HepG2 (cell line): ENCODE data around the gene EIF1AD. TPM values are rescaled to one million over a fixed set of nuclear protein-coding genes. Genes with fewer than 3 reads are reported as not detected.
A peak's percentile ranks its signal among the peaks of the same experiment; 100 is the strongest.

Experiments
- ATAC-seq: fragments of 200-7000 bp; cut with Tn5 transposase; 3 replicates; pipeline ENCODE4 v1.9.1; 2020; ENCODE audit warnings: mild to moderate bottlenecking, moderate library complexity
- BruUV-seq: library from RNA; stranded (reverse); fragments of 400-500 nt; replicated peaks from 2 replicates; lab custom pipeline; 2021; lab: Mats Ljungman, UMichigan
- CTCF ChIA-PET: fragments of 300-600 bp; formaldehyde crosslinking; extraction: SDS; loops from one replicate; lab custom pipeline; 2021; ENCODE audit warnings: low total read pairs, inconsistent platforms, low intra/inter-chr PET ratio; lab: Yijun Ruan, JAX
- POLR2A ChIA-PET: fragments of 350-600 bp; sonication (Branson Sonifier 250); formaldehyde crosslinking; loops from one replicate; lab custom pipeline; 2020; ENCODE audit warnings: antibody characterized with exemption, inconsistent platforms; lab: Yijun Ruan, JAX
- DNase-seq: peaks from one replicate; pipeline ENCODE4 v3.0.0-alpha.2; 2015; ENCODE audit warnings: low spot score
- FAIRE-seq: peaks from 3 replicates; lab custom pipeline; 2011; peaks lifted over from hg19 to GRCh38; lab: Jason Lieb, UNC
- H2AFZ ChIP-seq: one replicate; pipeline ENCODE4 v1.6.1; 2011; ENCODE audit warnings: low read length, inconsistent platforms
- H3K27ac ChIP-seq: fragments of 300-600 bp; 3 replicates; pipeline ENCODE4 v1.8.0; 2011; ENCODE audit warnings: mixed run types, mild to moderate bottlenecking, mixed read lengths, low read length, inconsistent platforms; ENCODE audit not compliant: insufficient read depth; ENCODE audit errors: extremely low read length
- H3K27me3 ChIP-seq, 2 experiments: fragments of 200-600 bp in 1 of 2; 2 replicates in 1 of 2; 3 replicates in 1 of 2; pipeline versions ENCODE4 v1.6.0 to v1.8.0; 2011; ENCODE audit warnings: low read length in 2 of 2, mild to moderate bottlenecking in 2 of 2, moderate library complexity in 2 of 2, inconsistent platforms in 1 of 2; ENCODE audit not compliant: insufficient read depth in 2 of 2, control insufficient read depth in 1 of 2
- H3K36me3 ChIP-seq, 2 experiments: fragments of 200-600 bp in 1 of 2; replicated peaks in 1 of 2; 2 replicates in 1 of 2; 3 replicates in 1 of 2; pipeline versions ENCODE4 v1.5.1 to v1.8.0; 2011; ENCODE audit warnings: low read length in 2 of 2, inconsistent platforms in 1 of 2; ENCODE audit not compliant: insufficient read depth in 2 of 2, control insufficient read depth in 1 of 2
- H3K4me1 ChIP-seq: 2 replicates; pipeline ENCODE4 v1.5.1; 2012; ENCODE audit warnings: low read length, inconsistent platforms; ENCODE audit not compliant: insufficient read depth
- H3K4me2 ChIP-seq: 2 replicates; pipeline ENCODE4 v1.6.0; 2011; ENCODE audit warnings: low read depth, low read length, inconsistent platforms
- H3K4me3 ChIP-seq, 3 experiments: fragments of 200-600 bp in 1 of 3; sonication (generic), shearing (Covaris generic) in 1 of 3; replicated peaks in 1 of 3; 2 replicates each; pipeline ENCODE4 v1.5.1; 2011 to 2016; ENCODE audit warnings: low read length in 3 of 3, inconsistent platforms in 2 of 3, low read depth in 2 of 3, mild to moderate bottlenecking in 2 of 3, control low read depth in 1 of 3, mixed read lengths in 1 of 3; ENCODE audit not compliant: insufficient read depth in 1 of 3
- H3K79me2 ChIP-seq: one replicate; pipeline ENCODE4 v1.6.1; 2011; ENCODE audit warnings: low read length, inconsistent platforms; ENCODE audit not compliant: insufficient read depth
- H3K9ac ChIP-seq: 2 replicates; pipeline ENCODE4 v1.6.0; 2011; ENCODE audit warnings: mild to moderate bottlenecking, low read depth, low read length, inconsistent platforms; ENCODE audit not compliant: insufficient read depth
- H3K9me3 ChIP-seq: 2 replicates; pipeline ENCODE4 v1.5.1; 2012; ENCODE audit warnings: mild to moderate bottlenecking, low read length
- H4K20me1 ChIP-seq: 2 replicates; pipeline ENCODE4 v1.6.0; 2011; ENCODE audit warnings: inconsistent platforms, mild to moderate bottlenecking, low read length, moderate library complexity; ENCODE audit not compliant: insufficient read depth
- ARNT2 ChIP-seq: sonication (generic); formaldehyde crosslinking; IDR thresholded peaks from 2 replicates; pipeline ENCODE4 v1.8.0; 2022; ENCODE audit warnings: mild to moderate bottlenecking, low read depth, missing genetic modification reagents, moderate library complexity
- ATF4 ChIP-seq, 2 experiments: fragments of 450-650 bp in 1 of 2; sonication (generic) in 1 of 2; formaldehyde crosslinking; IDR thresholded peaks; 2 replicates each; pipeline versions ENCODE4 v1.5.0 to v1.8.0; 2020 to 2022; ENCODE audit warnings: mild to moderate bottlenecking in 1 of 2, missing genetic modification reagents in 1 of 2
- GABPB1 ChIP-seq: IDR thresholded peaks from 2 replicates; pipeline ENCODE4 v1.6.1; 2016; ENCODE audit warnings: mild to moderate bottlenecking, missing genetic modification reagents, moderate library complexity, missing compliant biosample characterization
- JUNB ChIP-seq: sonication (generic); formaldehyde crosslinking; IDR thresholded peaks from 2 replicates; pipeline ENCODE4 v1.8.0; 2022; ENCODE audit warnings: missing genetic modification reagents, mild to moderate bottlenecking, borderline replicate concordance
- KDM5A ChIP-seq: fragments of 200-600 bp; sonication (generic); IDR thresholded peaks from 2 replicates; pipeline ENCODE4 v1.7.0; 2018; ENCODE audit warnings: antibody characterized with exemption, mild to moderate bottlenecking, low read length, borderline replicate concordance
- MBNL3 ChIP-seq: fragments of 250-450 bp; sonication (Bioruptor Pico); conservative IDR thresholded peaks from 2 replicates; pipeline ENCODE4 v1.8.0; 2022; ENCODE audit warnings: mild to moderate bottlenecking, inconsistent platforms
- PATZ1 ChIP-seq: sonication (generic); formaldehyde crosslinking; IDR thresholded peaks from 2 replicates; pipeline ENCODE4 v1.4.0; 2020; ENCODE audit warnings: missing genetic modification reagents
- PPARG ChIP-seq: conservative IDR thresholded peaks from 2 replicates; pipeline ENCODE4 v1.6.1; 2016; ENCODE audit warnings: missing biosample characterization, missing genetic modification reagents
- RFX1 ChIP-seq: fragments of 450-650 bp; IDR thresholded peaks from 2 replicates; pipeline ENCODE4 v1.6.1; 2017
- RXRA ChIP-seq: sonication (generic); formaldehyde crosslinking; IDR thresholded peaks from 2 replicates; pipeline ENCODE4 v1.5.1; 2020; ENCODE audit warnings: missing genetic modification reagents
- RXRB ChIP-seq: IDR thresholded peaks from 2 replicates; pipeline ENCODE4 v1.6.1; 2016; ENCODE audit warnings: borderline replicate concordance, missing genetic modification reagents, missing compliant biosample characterization
- ZBTB10 ChIP-seq: sonication (generic); formaldehyde crosslinking; IDR thresholded peaks from 2 replicates; pipeline ENCODE4 v1.4.0; 2020; ENCODE audit warnings: missing genetic modification reagents, borderline replicate concordance
- ZNF235 ChIP-seq: sonication (generic); formaldehyde crosslinking; IDR thresholded peaks from 2 replicates; pipeline ENCODE4 v1.8.1; 2023; ENCODE audit warnings: mild to moderate bottlenecking, missing genetic modification reagents, borderline replicate concordance
- ZNF329 ChIP-seq: sonication (generic); formaldehyde crosslinking; IDR thresholded peaks from 2 replicates; pipeline ENCODE4 v1.9.0; 2021; ENCODE audit warnings: low read depth, mild to moderate bottlenecking, missing genetic modification reagents
- ZNF335 ChIP-seq: sonication (generic); formaldehyde crosslinking; IDR thresholded peaks from 2 replicates; pipeline ENCODE4 v1.4.0; 2020; ENCODE audit warnings: missing genetic modification reagents
- ZNF382 ChIP-seq: sonication (generic); formaldehyde crosslinking; IDR thresholded peaks from 2 replicates; pipeline ENCODE4 v1.5.0; 2020; ENCODE audit warnings: missing genetic modification reagents, mild to moderate bottlenecking, borderline replicate concordance
- ZNF672 ChIP-seq: sonication (generic); formaldehyde crosslinking; IDR thresholded peaks from 2 replicates; pipeline ENCODE4 v1.8.1; 2022; ENCODE audit warnings: missing genetic modification reagents
- ZNF713 ChIP-seq: sonication (generic); formaldehyde crosslinking; IDR thresholded peaks from 2 replicates; pipeline ENCODE4 v1.4.0; 2020; ENCODE audit warnings: mild to moderate bottlenecking, missing genetic modification reagents
- ZNF776 ChIP-seq: sonication (generic); formaldehyde crosslinking; IDR thresholded peaks from 2 replicates; pipeline ENCODE4 v1.4.0; 2020; ENCODE audit warnings: mild to moderate bottlenecking, missing genetic modification reagents
- WGBS: methylation state at CpG from one replicate; pipeline ENCODE4 v1.1.6; 2017; ENCODE audit warnings: low lambda C conversion rate; 5-methylcytosine and 5-hydroxymethylcytosine counted together
- in situ Hi-C: cut with HindIII; loops from 2 replicates; pipeline ENCODE4 v1.10.0; 2017; ENCODE audit warnings: low pct_unique_long_range_greater_than_20kb; ENCODE audit not compliant: extremely low pct_ligation_motif_present
- intact Hi-C: fragments of 100-400 bp; cut with micrococcal nuclease; formaldehyde crosslinking; loops from one replicate; pipeline ENCODE4 v1.10.0; 2022; ENCODE audit not compliant: unreplicated experiment
- polyA plus RNA-seq, 8 experiments: library from polyadenylated mRNA; depleted of rRNA in 3 of 8; stranded (reverse) in 7 of 8; unstranded in 1 of 8; fragments of >200 nt; fragmentation: Illumina TruSeq in 4 of 8; extraction: Trizol in 4 of 8; gene quantifications; 2 replicates each; pipeline versions ENCODE4 v1.2.1 to v1.2.3, GENCODE V29; 2011 to 2016; ENCODE audit warnings: low read depth in 4 of 8, missing spikeins in 1 of 8, mixed read lengths in 1 of 8; ENCODE audit not compliant: insufficient read depth in 1 of 8
- total RNA-seq, 5 experiments: library from RNA; depleted of rRNA; stranded (reverse); fragments of >200 nt; fragmentation: Illumina TruSeq; extraction: Trizol; gene quantifications; 2 replicates each; pipeline ENCODE4 v1.2.3, GENCODE V29; 2016; ENCODE audit warnings: low read depth in 1 of 5

The EIF1AD gene
- total and polyA plus RNA-seq, 2 of the 13 experiments (the other 11 are each of a cell fraction or from before 2014, with no cell fraction given): 18.2 to 30.8 TPM

GRCh38 chr11:66037327-66037726 is 35.4 kb upstream of the EIF1AD start:
- WGBS: 38% methylated on average over 3 of the region's 3 CpGs

More at GRCh38 chr11:66037327-66037726, 35.4 kb upstream of the EIF1AD start:
- Histone ChIP-seq H2AFZ (no peak overlapping the region), H4K20me1 (no peaks in the 10 kb centered on the region), H3K36me3 (no peaks in the 10 kb centered on the region), H3K27ac (no peak overlapping the region), H3K4me2 (0 out of 2 replicates have a peak overlapping the region, but pooled peaks have one; percentile 10), H3K4me1 (peaks cover 8% of the 10 kb centered on the region; the same call in 1 of the 2 replicates), H3K79me2 (no peaks in the 10 kb centered on the region), H3K27me3 (peaks cover 8 to 11% of the 10 kb centered on the region in 2 experiments; a peak in 2 of 5 replicates), H3K9ac (no peak overlapping the region)
- no TSS peak for BruUV-seq
- in situ Hi-C loops: no loop called here
- ATAC-seq (no peak; the same call in 2 of the 3 replicates), FAIRE-seq (no peak), DNase-seq (no peak)
- CTCF ChIA-PET: no interaction called here
- intact Hi-C loops: no loop called here
- TF ChIP-seq ATF4 (CRISPR knock-in tag; IDR thresholded peaks at IDR 0.05): no peak
- TF ChIP-seq ZNF382 (CRISPR knock-in tag): no peak
- TF ChIP-seq RXRB (CRISPR knock-in tag): peak; percentile 85
- TF ChIP-seq ZNF335: no peak
- no peak for TF ChIP-seq ARNT2 (CRISPR knock-in tag)
- no peak for TF ChIP-seq GABPB1 (CRISPR knock-in tag)
- TF ChIP-seq ZNF235 (CRISPR knock-in tag): no peak
- TF ChIP-seq JUNB (CRISPR knock-in tag): no peak
- peak; percentile 61; the same call in 1 of the 2 replicates for TF ChIP-seq RXRA (CRISPR knock-in tag)
- TF ChIP-seq ZNF776 (CRISPR knock-in tag): peak; percentile 54; the same call in 1 of the 2 replicates
- TF ChIP-seq PATZ1 (CRISPR knock-in tag): no peak
- no peak for TF ChIP-seq MBNL3
- no peak for TF ChIP-seq KDM5A
- TF ChIP-seq ZNF672 (CRISPR knock-in tag): no peak
- no peak for TF ChIP-seq ZNF713 (CRISPR knock-in tag)
- TF ChIP-seq PPARG (CRISPR knock-in tag): peak; percentile 75
- no peak for TF ChIP-seq ZNF329 (CRISPR knock-in tag)
- no peak for TF ChIP-seq RFX1
- TF ChIP-seq ZBTB10 (CRISPR knock-in tag): no peak
- TF ChIP-seq, all 625 proteins: peak for 4
- POLR2A ChIA-PET: no interaction called here
- Histone ChIP-seq H3K9me3 (no peaks in the 10 kb centered on the region), H3K4me3 (no peak overlapping the region)
